Measurements from ENCODE around the gene SDHAF1. TPM values are rescaled to one million over a fixed set of nuclear protein-coding genes. Genes with fewer than 3 reads are reported as not detected.
A peak's percentile ranks its signal among the peaks of the same experiment; 100 is the strongest.

The SDHAF1 gene
- total and polyA plus RNA-seq, 2 of the 8 experiments (the other 6 are each of a cell fraction or from before 2014, with no cell fraction given), result 16.0 to 21.3 TPM

DNA sequence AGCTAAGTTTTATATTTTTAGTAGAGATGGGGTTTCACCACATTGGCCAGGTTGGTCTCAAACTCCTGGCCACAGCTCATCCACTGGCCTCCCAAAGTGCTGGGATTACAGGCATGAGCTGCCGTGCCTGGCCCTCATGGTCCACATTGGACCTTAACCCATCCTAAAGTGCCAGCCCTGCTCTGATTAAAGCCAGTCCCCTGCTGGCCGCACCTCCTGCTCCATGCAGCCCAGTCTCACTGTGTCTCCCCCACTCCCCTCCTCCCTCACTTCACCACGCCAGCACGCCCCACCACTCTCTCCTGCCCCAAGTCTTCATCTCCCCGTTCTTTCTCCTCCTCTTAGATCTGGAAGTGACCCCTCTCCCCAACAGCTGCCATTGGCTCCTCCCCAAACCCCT is 16.7 kb upstream of the SDHAF1 start:
- no peak for FAIRE-seq
- Histone ChIP-seq H3K56ac (replicated peaks; ENCODE audit: insufficient read length, low read depth, low read length) (no peak overlapping the region), H3K14ac (ENCODE audit: insufficient read length) (no peak overlapping the region), H4K20me1 (replicated peaks in 1 of 2; ENCODE audit: control insufficient read depth in 1 of 2, insufficient read depth in 2 of 2, low read length in 2 of 2) (peaks cover 0 to 5% of the 10 kb centered on the region in 2 experiments), H3K79me1 (ENCODE audit: low read depth, low read length) (no peaks in the 10 kb centered on the region), H2BK20ac (ENCODE audit: low read length) (no peak overlapping the region), H4K5ac (ENCODE audit: insufficient read length, low read depth, low read length) (no peak overlapping the region), H3K18ac (ENCODE audit: extremely low read depth, low read length) (peak overlapping the region; percentile 19; the same call in 1 of the 2 replicates), H3K27ac (ENCODE audit: low read depth, low read length) (no peak overlapping the region), H2BK15ac (ENCODE audit: low read length) (0 out of 2 replicates have a peak overlapping the region, but pooled peaks have one; percentile 61), H3K27me3 (replicated peaks in 1 of 4; ENCODE audit: control insufficient read depth in 3 of 4, extremely low read depth in 1 of 4, insufficient read depth in 3 of 4, low read length in 3 of 4) (peaks cover 0 to 3% (median under 1%) of the 10 kb centered on the region in 4 experiments; a peak in 2 of 7 replicates), H3K36me3 (ENCODE audit: control insufficient read depth in 2 of 4, insufficient read depth in 4 of 4, low read length in 3 of 4) (no peaks in the 10 kb centered on the region), H3K9ac (replicated peaks in 1 of 4; ENCODE audit: extremely low read depth in 1 of 4, low read depth in 3 of 4, low read length in 3 of 4) (no peak overlapping the region), H4K8ac (ENCODE audit: extremely low read depth, insufficient read depth, low read length) (no peak overlapping the region), H3K4me1 (replicated peaks in 1 of 4; ENCODE audit: control insufficient read depth in 3 of 4, insufficient read depth in 4 of 4, low read length in 3 of 4) (peaks cover 0 to 6% (median 1%) of the 10 kb centered on the region in 4 experiments; a peak in 6 of 7 replicates), H2BK12ac (ENCODE audit: low read depth, low read length) (no peak overlapping the region), H2AK5ac (ENCODE audit: low read depth, low read length) (no peak overlapping the region), H3K23me2 (ENCODE audit: low read depth, low read length) (no peaks in the 10 kb centered on the region; the same call in 1 of the 2 replicates), H3K4me3 (ENCODE audit: extremely low read depth in 1 of 4, insufficient read depth in 2 of 4, low read depth in 3 of 4, low read length in 4 of 4) (no peak overlapping the region), H2BK120ac (replicated peaks; ENCODE audit: low read depth, low read length) (no peak overlapping the region), H2BK5ac (ENCODE audit: low read depth, low read length) (no peak overlapping the region; the same call in 1 of the 2 replicates), H3K9me3 (ENCODE audit: insufficient read depth in 2 of 2, low read depth in 1 of 2, low read length in 1 of 2) (no peaks in the 10 kb centered on the region), H3K4ac (replicated peaks; ENCODE audit: insufficient read length, low read depth, low read length) (no peak overlapping the region), H3K79me2 (ENCODE audit: control insufficient read depth in 1 of 2, insufficient read depth in 2 of 2, low read length in 2 of 2) (no peaks in the 10 kb centered on the region), H2AFZ (ENCODE audit: low read length) (no peak overlapping the region), H3K23ac (ENCODE audit: insufficient read length) (no peak overlapping the region), H3K4me2 (ENCODE audit: insufficient read depth in 1 of 2, low read depth in 2 of 2, low read length in 2 of 2) (no peak overlapping the region), H4K91ac (replicated peaks; ENCODE audit: insufficient read length, low read length) (no peak overlapping the region)
- WGBS, 2 experiments (ENCODE audit: extremely low coverage in 1 of 2, insufficient coverage in 1 of 2, insufficient read length in 1 of 2, insufficient replicate concordance in 2 of 2, low coverage in 1 of 2, low lambda C conversion rate in 2 of 2, missing lambda C conversion rate in 1 of 2), result 69% methylated on average over 5 of the region's 5 CpGs; no CpG with 5 or more reads in 1 of the 2 experiments
- ChIA-PET CTCF (ENCODE audit: partially characterized antibody) (interaction anchor here (0.9 to 5.4 kb wide), 10 partner anchors 8 to 102 kb away, joined by 3 to 47 read pairs (median 4); partner anchors contain the start of gene SDHAF1), POLR2A (ENCODE audit: partially characterized antibody) (interaction anchor here (1.5 kb wide), 1 partner anchor 15 kb away, joined by 3 read pairs; no protein-coding TSS in a partner anchor)
- DNase-seq (ENCODE audit: low read depth in 1 of 2, low spot score in 2 of 2), result no peak
- TF ChIP-seq, protein P1, sequence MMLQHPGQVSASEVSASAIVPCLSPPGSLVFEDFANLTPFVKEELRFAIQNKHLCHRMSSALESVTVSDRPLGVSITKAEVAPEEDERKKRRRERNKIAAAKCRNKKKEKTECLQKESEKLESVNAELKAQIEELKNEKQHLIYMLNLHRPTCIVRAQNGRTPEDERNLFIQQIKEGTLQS (IDR thresholded peaks at IDR 0.05; ENCODE audit: insufficient read depth, low read depth, low read length), result no peak
- TF ChIP-seq MAFK (IDR thresholded peaks at IDR 0.05; ENCODE audit: low read depth, low read length) (no peak), ASH2L (IDR thresholded peaks at IDR 0.05; ENCODE audit: low read length) (no peak), GTF2F1 (IDR thresholded peaks at IDR 0.05; ENCODE audit: borderline replicate concordance, low read depth, low read length) (no peak), TBP (IDR thresholded peaks at IDR 0.05; ENCODE audit: low read depth, low read length) (no peak), ZNF274 (IDR thresholded peaks at IDR 0.05; ENCODE audit: borderline replicate concordance, extremely low read depth, low read length) (no peak), TCF12 (IDR thresholded peaks at IDR 0.05; ENCODE audit: low read depth, low read length) (no peak), RAD21 (IDR thresholded peaks at IDR 0.05 in 1 of 2, conservative IDR thresholded peaks at IDR 0.05 in 1 of 2; ENCODE audit: low read depth in 2 of 2, low read length in 2 of 2) (no peak), NRF1 (IDR thresholded peaks at IDR 0.05; ENCODE audit: low read depth, low read length) (no peak), BRCA1 (IDR thresholded peaks at IDR 0.05; ENCODE audit: low read depth, low read length) (no peak)
- TF ChIP-seq, protein P2, sequence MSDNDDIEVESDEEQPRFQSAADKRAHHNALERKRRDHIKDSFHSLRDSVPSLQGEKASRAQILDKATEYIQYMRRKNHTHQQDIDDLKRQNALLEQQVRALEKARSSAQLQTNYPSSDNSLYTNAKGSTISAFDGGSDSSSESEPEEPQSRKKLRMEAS (IDR thresholded peaks at IDR 0.05), result no peak
- TF ChIP-seq, protein P3, sequence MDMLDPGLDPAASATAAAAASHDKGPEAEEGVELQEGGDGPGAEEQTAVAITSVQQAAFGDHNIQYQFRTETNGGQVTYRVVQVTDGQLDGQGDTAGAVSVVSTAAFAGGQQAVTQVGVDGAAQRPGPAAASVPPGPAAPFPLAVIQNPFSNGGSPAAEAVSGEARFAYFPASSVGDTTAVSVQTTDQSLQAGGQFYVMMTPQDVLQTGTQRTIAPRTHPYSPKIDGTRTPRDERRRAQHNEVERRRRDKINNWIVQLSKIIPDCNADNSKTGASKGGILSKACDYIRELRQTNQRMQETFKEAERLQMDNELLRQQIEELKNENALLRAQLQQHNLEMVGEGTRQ (IDR thresholded peaks at IDR 0.05; ENCODE audit: low read length), result no peak

Measured in H1 (cell line).